Measurements from ENCODE around the gene ALS2CL. TPM values are rescaled to one million over a fixed set of nuclear protein-coding genes. Genes with fewer than 3 reads are reported as not detected.

Gene ALS2CL
- polyA plus RNA-seq, 2 of the 4 experiments (the other 2 are of a cell fraction) = 2.3 to 4.0 TPM

DNA sequence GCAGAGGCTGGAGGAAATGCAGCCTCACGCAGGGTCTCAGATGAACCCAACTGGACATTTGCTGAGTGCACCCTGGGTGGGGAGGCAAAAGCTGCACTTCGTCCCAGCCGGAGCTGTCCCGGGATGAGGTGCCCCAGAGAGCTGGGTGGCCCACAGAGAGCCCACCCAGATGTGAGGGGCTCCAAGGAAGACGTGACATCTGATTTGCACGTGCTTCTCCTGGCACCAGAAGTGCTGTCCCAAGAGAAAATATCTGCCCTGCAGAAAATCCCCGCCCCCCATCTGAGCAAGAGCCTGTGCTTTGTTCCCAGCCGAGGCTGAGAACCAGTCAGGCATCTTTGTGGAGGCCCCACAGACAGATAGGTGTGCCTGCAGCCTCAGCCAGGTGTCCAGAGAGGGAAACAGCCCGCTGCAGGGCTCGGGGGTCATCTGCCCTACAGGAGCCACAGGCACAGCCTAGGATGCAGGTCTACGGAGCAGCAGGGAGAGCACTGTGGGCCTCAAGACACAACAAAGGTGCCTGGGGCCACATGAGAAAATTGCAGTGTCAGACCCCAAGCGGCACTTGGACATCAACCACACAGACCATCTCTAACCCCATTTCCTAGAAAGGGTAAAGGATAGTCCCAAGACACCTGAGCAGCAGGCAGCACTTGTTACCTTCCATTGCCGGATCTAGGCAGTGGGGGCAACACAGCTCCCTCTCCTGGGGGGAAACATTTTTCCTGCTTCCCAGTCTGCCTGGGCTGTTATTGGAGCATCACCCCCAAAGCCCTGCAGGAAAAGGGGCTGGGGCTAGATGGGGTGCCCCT is 13.5 kb upstream of the ALS2CL start:
- no peaks in the 10 kb centered on the region for H3K4me1 ChIP-seq
- CTCF ChIA-PET = interaction anchor here (1.3 to 7.0 kb wide), 6 partner anchors 13 to 207 kb away, joined by 6 to 46 read pairs (median 10); partner anchors contain the start of gene ALS2CL
- H3K4me3 ChIP-seq = no peak overlapping the region
- DNase-seq (ENCODE audit: low read depth in 1 of 2, low spot score in 1 of 2) = no peak
- WGBS (ENCODE audit: missing lambda C conversion rate) = 58% methylated on average over 10 of the region's 13 CpGs
- no peak for FAIRE-seq
- POLR2A ChIA-PET = no interaction called here
- TF ChIP-seq, protein P1, sequence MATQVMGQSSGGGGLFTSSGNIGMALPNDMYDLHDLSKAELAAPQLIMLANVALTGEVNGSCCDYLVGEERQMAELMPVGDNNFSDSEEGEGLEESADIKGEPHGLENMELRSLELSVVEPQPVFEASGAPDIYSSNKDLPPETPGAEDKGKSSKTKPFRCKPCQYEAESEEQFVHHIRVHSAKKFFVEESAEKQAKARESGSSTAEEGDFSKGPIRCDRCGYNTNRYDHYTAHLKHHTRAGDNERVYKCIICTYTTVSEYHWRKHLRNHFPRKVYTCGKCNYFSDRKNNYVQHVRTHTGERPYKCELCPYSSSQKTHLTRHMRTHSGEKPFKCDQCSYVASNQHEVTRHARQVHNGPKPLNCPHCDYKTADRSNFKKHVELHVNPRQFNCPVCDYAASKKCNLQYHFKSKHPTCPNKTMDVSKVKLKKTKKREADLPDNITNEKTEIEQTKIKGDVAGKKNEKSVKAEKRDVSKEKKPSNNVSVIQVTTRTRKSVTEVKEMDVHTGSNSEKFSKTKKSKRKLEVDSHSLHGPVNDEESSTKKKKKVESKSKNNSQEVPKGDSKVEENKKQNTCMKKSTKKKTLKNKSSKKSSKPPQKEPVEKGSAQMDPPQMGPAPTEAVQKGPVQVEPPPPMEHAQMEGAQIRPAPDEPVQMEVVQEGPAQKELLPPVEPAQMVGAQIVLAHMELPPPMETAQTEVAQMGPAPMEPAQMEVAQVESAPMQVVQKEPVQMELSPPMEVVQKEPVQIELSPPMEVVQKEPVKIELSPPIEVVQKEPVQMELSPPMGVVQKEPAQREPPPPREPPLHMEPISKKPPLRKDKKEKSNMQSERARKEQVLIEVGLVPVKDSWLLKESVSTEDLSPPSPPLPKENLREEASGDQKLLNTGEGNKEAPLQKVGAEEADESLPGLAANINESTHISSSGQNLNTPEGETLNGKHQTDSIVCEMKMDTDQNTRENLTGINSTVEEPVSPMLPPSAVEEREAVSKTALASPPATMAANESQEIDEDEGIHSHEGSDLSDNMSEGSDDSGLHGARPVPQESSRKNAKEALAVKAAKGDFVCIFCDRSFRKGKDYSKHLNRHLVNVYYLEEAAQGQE (IDR thresholded peaks at IDR 0.05) = no peak
- TF ChIP-seq KDM5A (IDR thresholded peaks at IDR 0.05) = no peak
- TF ChIP-seq FOSB (CRISPR knock-in tag; IDR thresholded peaks at IDR 0.05) = no peak
- TF ChIP-seq KDM1A (IDR thresholded peaks at IDR 0.05; ENCODE audit: low read depth) = no peak
- no peak for TF ChIP-seq RAD21 (conservative IDR thresholded peaks at IDR 0.05 in 1 of 2, IDR thresholded peaks at IDR 0.05 in 1 of 2)
- TF ChIP-seq, protein P2, sequence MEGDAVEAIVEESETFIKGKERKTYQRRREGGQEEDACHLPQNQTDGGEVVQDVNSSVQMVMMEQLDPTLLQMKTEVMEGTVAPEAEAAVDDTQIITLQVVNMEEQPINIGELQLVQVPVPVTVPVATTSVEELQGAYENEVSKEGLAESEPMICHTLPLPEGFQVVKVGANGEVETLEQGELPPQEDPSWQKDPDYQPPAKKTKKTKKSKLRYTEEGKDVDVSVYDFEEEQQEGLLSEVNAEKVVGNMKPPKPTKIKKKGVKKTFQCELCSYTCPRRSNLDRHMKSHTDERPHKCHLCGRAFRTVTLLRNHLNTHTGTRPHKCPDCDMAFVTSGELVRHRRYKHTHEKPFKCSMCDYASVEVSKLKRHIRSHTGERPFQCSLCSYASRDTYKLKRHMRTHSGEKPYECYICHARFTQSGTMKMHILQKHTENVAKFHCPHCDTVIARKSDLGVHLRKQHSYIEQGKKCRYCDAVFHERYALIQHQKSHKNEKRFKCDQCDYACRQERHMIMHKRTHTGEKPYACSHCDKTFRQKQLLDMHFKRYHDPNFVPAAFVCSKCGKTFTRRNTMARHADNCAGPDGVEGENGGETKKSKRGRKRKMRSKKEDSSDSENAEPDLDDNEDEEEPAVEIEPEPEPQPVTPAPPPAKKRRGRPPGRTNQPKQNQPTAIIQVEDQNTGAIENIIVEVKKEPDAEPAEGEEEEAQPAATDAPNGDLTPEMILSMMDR (IDR thresholded peaks at IDR 0.05) = no peak
- no peak for TF ChIP-seq GATA3 (IDR thresholded peaks at IDR 0.05; ENCODE audit: borderline replicate concordance)
- TF ChIP-seq ZFP36 (IDR thresholded peaks at IDR 0.05; ENCODE audit: borderline replicate concordance, partially characterized antibody) = no peak
- TF ChIP-seq TFCP2L1 (CRISPR knock-in tag; IDR thresholded peaks at IDR 0.05) = no peak
- no peak for TF ChIP-seq CBX8 (IDR thresholded peaks at IDR 0.05)
- no peak for TF ChIP-seq POLR2AphosphoS2 (conservative IDR thresholded peaks at IDR 0.05; ENCODE audit: low read length)
- no peak for TF ChIP-seq TP53 (CRISPR knock-in tag; IDR thresholded peaks at IDR 0.05)
- TF ChIP-seq, protein P3, sequence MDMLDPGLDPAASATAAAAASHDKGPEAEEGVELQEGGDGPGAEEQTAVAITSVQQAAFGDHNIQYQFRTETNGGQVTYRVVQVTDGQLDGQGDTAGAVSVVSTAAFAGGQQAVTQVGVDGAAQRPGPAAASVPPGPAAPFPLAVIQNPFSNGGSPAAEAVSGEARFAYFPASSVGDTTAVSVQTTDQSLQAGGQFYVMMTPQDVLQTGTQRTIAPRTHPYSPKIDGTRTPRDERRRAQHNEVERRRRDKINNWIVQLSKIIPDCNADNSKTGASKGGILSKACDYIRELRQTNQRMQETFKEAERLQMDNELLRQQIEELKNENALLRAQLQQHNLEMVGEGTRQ (IDR thresholded peaks at IDR 0.05) = no peak
- no peak for TF ChIP-seq RFX5 (IDR thresholded peaks at IDR 0.05)
- TF ChIP-seq, protein P4, sequence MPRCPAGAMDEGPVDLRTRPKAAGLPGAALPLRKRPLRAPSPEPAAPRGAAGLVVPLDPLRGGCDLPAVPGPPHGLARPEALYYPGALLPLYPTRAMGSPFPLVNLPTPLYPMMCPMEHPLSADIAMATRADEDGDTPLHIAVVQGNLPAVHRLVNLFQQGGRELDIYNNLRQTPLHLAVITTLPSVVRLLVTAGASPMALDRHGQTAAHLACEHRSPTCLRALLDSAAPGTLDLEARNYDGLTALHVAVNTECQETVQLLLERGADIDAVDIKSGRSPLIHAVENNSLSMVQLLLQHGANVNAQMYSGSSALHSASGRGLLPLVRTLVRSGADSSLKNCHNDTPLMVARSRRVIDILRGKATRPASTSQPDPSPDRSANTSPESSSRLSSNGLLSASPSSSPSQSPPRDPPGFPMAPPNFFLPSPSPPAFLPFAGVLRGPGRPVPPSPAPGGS (IDR thresholded peaks at IDR 0.05) = no peak
- TF ChIP-seq SMC3 (IDR thresholded peaks at IDR 0.05) = no peak
- TF ChIP-seq ZC3H11A (IDR thresholded peaks at IDR 0.05) = no peak
- ATAC-seq = no peak
- H3K27ac ChIP-seq = no peak overlapping the region
- no peak overlapping the region for H3K4me2 ChIP-seq
- H3K9me3 ChIP-seq = no peaks in the 10 kb centered on the region
